WTC11 (cell line): ENCODE results near the gene GTSE1. TPM values are rescaled to one million over a fixed set of nuclear protein-coding genes. Genes with fewer than 3 reads are reported as not detected.

ENCODE experiments used
- ATAC-seq: fragments of 200-7000 bp; cut with Tn5 transposase; 2 replicates; pipeline ENCODE4 v1.10.0; 2021; ENCODE audit warnings: mild to moderate bottlenecking, moderate library complexity
- CTCF ChIA-PET: fragments of 300-600 bp; sonication (Branson Sonifier 250); formaldehyde crosslinking; loops from one replicate; lab custom pipeline; 2021; ENCODE audit warnings: antibody characterized with exemption; lab: Charles Lee
- POLR2A ChIA-PET: fragments of 350-600 bp; sonication (Branson Sonifier 250); formaldehyde crosslinking; loops from one replicate; lab custom pipeline; 2021; ENCODE audit warnings: antibody characterized with exemption; lab: Charles Lee
- DNase-seq: peaks from one replicate; pipeline ENCODE4 v3.0.0; 2021; ENCODE audit warnings: low spot score
- H3K27ac Mint-ChIP-seq: 2 replicates; pipeline ENCODE4 v1.8.0; 2021; ENCODE audit warnings: mixed read lengths
- H3K27me3 Mint-ChIP-seq: 2 replicates; pipeline ENCODE4 v1.8.0; 2021; ENCODE audit warnings: low read depth, mild to moderate bottlenecking, moderate library complexity, mixed read lengths
- H3K36me3 Mint-ChIP-seq: 2 replicates; pipeline ENCODE4 v1.8.0; 2021; ENCODE audit warnings: mixed read lengths
- H3K4me1 Mint-ChIP-seq: 2 replicates; pipeline ENCODE4 v1.8.0; 2022; ENCODE audit warnings: mixed read lengths
- H3K4me3 Mint-ChIP-seq: 2 replicates; pipeline ENCODE4 v1.8.0; 2021; ENCODE audit warnings: mild to moderate bottlenecking, moderate library complexity, mixed read lengths
- H3K9me3 Mint-ChIP-seq: 2 replicates; pipeline ENCODE4 v1.8.0; 2021; ENCODE audit warnings: mixed read lengths
- ATF1 ChIP-seq: sonication (generic); formaldehyde crosslinking; IDR thresholded peaks from 2 replicates; pipeline ENCODE4 v1.8.1; 2023; ENCODE audit warnings: mild to moderate bottlenecking, moderate library complexity, missing genetic modification reagents
- CREM ChIP-seq: sonication (generic); formaldehyde crosslinking; IDR thresholded peaks from 2 replicates; pipeline ENCODE4 v1.8.1; 2022; ENCODE audit warnings: mild to moderate bottlenecking, missing genetic modification reagents, moderate library complexity
- GTF2I ChIP-seq: fragments of 250-450 bp; sonication (Bioruptor Pico); conservative IDR thresholded peaks from 2 replicates; pipeline ENCODE4 v1.4.0; 2021; ENCODE audit warnings: mild to moderate bottlenecking
- JAZF1 ChIP-seq: fragments of 250-450 bp; sonication (Bioruptor Pico); IDR thresholded peaks from 2 replicates; pipeline ENCODE4 v1.9.0; 2021; ENCODE audit warnings: moderate library complexity, mild to moderate bottlenecking, inconsistent platforms
- MXD4 ChIP-seq: fragments of 250-450 bp; sonication (Bioruptor Pico); IDR thresholded peaks from 2 replicates; pipeline ENCODE4 v1.8.0; 2021; ENCODE audit warnings: mild to moderate bottlenecking, moderate library complexity, borderline replicate concordance
- RELA ChIP-seq: sonication (generic); formaldehyde crosslinking; IDR thresholded peaks from 2 replicates; pipeline ENCODE4 v1.8.1; 2022; ENCODE audit warnings: missing genetic modification reagents, mild to moderate bottlenecking, borderline replicate concordance
- ZNF219 ChIP-seq: sonication (generic); formaldehyde crosslinking; IDR thresholded peaks from 2 replicates; pipeline ENCODE4 v1.8.0; 2023; ENCODE audit warnings: missing genetic modification reagents, mild to moderate bottlenecking, borderline replicate concordance
- total RNA-seq: library from RNA; stranded (reverse); gene quantifications from 3 replicates; pipeline ENCODE4 v1.2.3, GENCODE V29; 2021
- TF ChIP-seq, protein P1 (sequence below): sonication (generic); formaldehyde crosslinking; IDR thresholded peaks from 2 replicates; pipeline ENCODE4 v1.8.0; 2022; ENCODE audit warnings: mild to moderate bottlenecking, missing genetic modification reagents
- TF ChIP-seq, protein P2 (sequence below): sonication (generic); formaldehyde crosslinking; IDR thresholded peaks from 2 replicates; pipeline ENCODE4 v1.8.1; 2023; ENCODE audit warnings: mild to moderate bottlenecking, missing genetic modification reagents
- TF ChIP-seq, protein P3 (sequence below): fragments of 200-600 bp; IDR thresholded peaks from 2 replicates; pipeline ENCODE4 v1.8.0; 2022; ENCODE audit warnings: antibody characterized with exemption
- TF ChIP-seq, protein P4 (sequence below): sonication (generic); formaldehyde crosslinking; IDR thresholded peaks from 2 replicates; pipeline ENCODE4 v1.8.1; 2023; ENCODE audit warnings: mild to moderate bottlenecking, moderate library complexity, missing genetic modification reagents
- TF ChIP-seq, protein P5 (sequence below): sonication (generic); formaldehyde crosslinking; IDR thresholded peaks from 2 replicates; pipeline ENCODE4 v1.8.1; 2023; ENCODE audit warnings: mild to moderate bottlenecking, missing genetic modification reagents, borderline replicate concordance

The GTSE1 gene
- total RNA-seq, 1 experiment from 2014 or later, result 56.1 TPM

DNA sequence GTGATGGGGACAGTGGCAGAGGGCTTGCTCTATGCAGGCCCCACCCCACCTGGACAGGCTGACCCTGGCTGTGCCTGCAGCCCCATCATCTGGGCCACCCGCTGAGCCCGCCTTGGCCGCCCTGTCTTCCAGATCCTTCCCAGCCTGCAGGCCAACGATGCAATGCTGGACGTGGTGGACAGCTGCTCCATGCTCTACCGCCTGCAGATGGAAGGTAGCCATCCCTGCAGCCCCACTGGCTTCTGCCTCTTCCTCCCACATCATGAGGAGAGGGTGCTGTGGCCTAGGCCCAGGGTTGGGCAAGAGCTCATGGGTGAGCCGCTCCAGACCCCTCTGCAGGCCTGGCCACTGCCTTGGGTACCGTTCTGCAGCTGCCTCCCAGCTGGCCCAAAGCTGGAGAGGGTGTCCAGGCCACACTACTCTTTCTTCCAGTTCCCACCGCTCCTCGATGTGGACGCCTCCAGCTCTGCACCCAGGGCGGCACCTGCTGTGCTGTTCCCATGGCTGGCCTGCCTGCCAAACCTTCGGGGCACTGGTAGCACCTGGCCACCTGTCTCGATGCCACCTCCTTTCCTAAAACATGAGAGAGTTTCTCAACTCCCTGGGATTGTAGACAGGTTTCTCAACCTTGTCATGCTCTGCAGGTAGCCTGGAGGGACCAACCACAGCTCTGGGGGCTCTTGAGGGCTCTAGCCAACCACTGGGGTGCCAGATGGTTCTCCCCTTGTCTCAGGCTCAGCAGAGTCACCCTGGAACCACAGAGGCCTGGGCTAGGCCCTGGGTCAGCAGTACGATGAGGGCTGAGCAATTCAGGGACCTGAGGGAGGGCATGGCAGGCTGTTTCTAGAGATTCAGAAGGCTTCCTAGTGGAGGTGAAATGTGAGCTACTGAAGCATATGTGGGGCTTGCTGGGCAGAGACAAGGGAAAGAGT, 9.5 kb upstream of the GTSE1 start:
- no peaks in the 10 kb centered on the region for H3K9me3 Mint-ChIP-seq
- ATAC-seq, result no peak
- POLR2A ChIA-PET, result interaction anchor here (0.7 to 1.3 kb wide), 2 partner anchors 25 to 1366 kb away, joined by 3 to 5 read pairs; no protein-coding TSS in a partner anchor
- peaks cover 17% of the 10 kb centered on the region for H3K36me3 Mint-ChIP-seq
- DNase-seq, result no peak
- no peak for TF ChIP-seq JAZF1 (CRISPR knock-in tag)
- no peak for TF ChIP-seq GTF2I (CRISPR knock-in tag)
- TF ChIP-seq, protein P1, sequence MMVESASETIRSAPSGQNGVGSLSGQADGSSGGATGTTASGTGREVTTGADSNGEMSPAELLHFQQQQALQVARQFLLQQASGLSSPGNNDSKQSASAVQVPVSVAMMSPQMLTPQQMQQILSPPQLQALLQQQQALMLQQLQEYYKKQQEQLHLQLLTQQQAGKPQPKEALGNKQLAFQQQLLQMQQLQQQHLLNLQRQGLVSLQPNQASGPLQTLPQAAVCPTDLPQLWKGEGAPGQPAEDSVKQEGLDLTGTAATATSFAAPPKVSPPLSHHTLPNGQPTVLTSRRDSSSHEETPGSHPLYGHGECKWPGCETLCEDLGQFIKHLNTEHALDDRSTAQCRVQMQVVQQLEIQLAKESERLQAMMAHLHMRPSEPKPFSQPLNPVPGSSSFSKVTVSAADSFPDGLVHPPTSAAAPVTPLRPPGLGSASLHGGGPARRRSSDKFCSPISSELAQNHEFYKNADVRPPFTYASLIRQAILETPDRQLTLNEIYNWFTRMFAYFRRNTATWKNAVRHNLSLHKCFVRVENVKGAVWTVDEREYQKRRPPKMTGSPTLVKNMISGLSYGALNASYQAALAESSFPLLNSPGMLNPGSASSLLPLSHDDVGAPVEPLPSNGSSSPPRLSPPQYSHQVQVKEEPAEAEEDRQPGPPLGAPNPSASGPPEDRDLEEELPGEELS (CRISPR knock-in tag), result no peak
- TF ChIP-seq, protein P2, sequence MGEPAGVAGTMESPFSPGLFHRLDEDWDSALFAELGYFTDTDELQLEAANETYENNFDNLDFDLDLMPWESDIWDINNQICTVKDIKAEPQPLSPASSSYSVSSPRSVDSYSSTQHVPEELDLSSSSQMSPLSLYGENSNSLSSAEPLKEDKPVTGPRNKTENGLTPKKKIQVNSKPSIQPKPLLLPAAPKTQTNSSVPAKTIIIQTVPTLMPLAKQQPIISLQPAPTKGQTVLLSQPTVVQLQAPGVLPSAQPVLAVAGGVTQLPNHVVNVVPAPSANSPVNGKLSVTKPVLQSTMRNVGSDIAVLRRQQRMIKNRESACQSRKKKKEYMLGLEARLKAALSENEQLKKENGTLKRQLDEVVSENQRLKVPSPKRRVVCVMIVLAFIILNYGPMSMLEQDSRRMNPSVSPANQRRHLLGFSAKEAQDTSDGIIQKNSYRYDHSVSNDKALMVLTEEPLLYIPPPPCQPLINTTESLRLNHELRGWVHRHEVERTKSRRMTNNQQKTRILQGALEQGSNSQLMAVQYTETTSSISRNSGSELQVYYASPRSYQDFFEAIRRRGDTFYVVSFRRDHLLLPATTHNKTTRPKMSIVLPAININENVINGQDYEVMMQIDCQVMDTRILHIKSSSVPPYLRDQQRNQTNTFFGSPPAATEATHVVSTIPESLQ, result no peak
- no peak for TF ChIP-seq MXD4 (CRISPR knock-in tag)
- TF ChIP-seq CREM (CRISPR knock-in tag), result no peak
- TF ChIP-seq ATF1 (CRISPR knock-in tag), result no peak
- no peak for TF ChIP-seq ZNF219 (CRISPR knock-in tag)
- TF ChIP-seq, protein P3, sequence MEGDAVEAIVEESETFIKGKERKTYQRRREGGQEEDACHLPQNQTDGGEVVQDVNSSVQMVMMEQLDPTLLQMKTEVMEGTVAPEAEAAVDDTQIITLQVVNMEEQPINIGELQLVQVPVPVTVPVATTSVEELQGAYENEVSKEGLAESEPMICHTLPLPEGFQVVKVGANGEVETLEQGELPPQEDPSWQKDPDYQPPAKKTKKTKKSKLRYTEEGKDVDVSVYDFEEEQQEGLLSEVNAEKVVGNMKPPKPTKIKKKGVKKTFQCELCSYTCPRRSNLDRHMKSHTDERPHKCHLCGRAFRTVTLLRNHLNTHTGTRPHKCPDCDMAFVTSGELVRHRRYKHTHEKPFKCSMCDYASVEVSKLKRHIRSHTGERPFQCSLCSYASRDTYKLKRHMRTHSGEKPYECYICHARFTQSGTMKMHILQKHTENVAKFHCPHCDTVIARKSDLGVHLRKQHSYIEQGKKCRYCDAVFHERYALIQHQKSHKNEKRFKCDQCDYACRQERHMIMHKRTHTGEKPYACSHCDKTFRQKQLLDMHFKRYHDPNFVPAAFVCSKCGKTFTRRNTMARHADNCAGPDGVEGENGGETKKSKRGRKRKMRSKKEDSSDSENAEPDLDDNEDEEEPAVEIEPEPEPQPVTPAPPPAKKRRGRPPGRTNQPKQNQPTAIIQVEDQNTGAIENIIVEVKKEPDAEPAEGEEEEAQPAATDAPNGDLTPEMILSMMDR, result no peak
- TF ChIP-seq RELA (CRISPR knock-in tag), result no peak
- TF ChIP-seq, protein P4, sequence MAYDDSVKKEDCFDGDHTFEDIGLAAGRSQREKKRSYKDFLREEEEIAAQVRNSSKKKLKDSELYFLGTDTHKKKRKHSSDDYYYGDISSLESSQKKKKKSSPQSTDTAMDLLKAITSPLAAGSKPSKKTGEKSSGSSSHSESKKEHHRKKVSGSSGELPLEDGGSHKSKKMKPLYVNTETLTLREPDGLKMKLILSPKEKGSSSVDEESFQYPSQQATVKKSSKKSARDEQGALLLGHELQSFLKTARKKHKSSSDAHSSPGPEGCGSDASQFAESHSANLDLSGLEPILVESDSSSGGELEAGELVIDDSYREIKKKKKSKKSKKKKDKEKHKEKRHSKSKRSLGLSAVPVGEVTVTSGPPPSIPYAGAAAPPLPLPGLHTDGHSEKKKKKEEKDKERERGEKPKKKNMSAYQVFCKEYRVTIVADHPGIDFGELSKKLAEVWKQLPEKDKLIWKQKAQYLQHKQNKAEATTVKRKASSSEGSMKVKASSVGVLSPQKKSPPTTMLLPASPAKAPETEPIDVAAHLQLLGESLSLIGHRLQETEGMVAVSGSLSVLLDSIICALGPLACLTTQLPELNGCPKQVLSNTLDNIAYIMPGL (CRISPR knock-in tag), result no peak
- TF ChIP-seq, protein P5, sequence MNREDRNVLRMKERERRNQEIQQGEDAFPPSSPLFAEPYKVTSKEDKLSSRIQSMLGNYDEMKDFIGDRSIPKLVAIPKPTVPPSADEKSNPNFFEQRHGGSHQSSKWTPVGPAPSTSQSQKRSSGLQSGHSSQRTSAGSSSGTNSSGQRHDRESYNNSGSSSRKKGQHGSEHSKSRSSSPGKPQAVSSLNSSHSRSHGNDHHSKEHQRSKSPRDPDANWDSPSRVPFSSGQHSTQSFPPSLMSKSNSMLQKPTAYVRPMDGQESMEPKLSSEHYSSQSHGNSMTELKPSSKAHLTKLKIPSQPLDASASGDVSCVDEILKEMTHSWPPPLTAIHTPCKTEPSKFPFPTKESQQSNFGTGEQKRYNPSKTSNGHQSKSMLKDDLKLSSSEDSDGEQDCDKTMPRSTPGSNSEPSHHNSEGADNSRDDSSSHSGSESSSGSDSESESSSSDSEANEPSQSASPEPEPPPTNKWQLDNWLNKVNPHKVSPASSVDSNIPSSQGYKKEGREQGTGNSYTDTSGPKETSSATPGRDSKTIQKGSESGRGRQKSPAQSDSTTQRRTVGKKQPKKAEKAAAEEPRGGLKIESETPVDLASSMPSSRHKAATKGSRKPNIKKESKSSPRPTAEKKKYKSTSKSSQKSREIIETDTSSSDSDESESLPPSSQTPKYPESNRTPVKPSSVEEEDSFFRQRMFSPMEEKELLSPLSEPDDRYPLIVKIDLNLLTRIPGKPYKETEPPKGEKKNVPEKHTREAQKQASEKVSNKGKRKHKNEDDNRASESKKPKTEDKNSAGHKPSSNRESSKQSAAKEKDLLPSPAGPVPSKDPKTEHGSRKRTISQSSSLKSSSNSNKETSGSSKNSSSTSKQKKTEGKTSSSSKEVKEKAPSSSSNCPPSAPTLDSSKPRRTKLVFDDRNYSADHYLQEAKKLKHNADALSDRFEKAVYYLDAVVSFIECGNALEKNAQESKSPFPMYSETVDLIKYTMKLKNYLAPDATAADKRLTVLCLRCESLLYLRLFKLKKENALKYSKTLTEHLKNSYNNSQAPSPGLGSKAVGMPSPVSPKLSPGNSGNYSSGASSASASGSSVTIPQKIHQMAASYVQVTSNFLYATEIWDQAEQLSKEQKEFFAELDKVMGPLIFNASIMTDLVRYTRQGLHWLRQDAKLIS, result no peak
- no peaks in the 10 kb centered on the region for H3K27me3 Mint-ChIP-seq
- H3K27ac Mint-ChIP-seq, result no peak overlapping the region; the same call in 1 of the 2 replicates
- CTCF ChIA-PET, result interaction anchor here (0.5 kb wide), 1 partner anchor 587 kb away, joined by 3 read pairs; no protein-coding TSS in a partner anchor
- no peaks in the 10 kb centered on the region for H3K4me1 Mint-ChIP-seq
- H3K4me3 Mint-ChIP-seq, result no peak overlapping the region
